ENCODE data around the gene NPLOC4.
A peak's percentile ranks its signal among the peaks of the same experiment; 100 is the strongest.

The NPLOC4 gene

GRCh38 chr17:81608082-81608481 lies 28.8 kb downstream of the NPLOC4 start:
- Histone ChIP-seq H3K4me2 (ENCODE audit: insufficient read depth, low read length, poor library complexity, severe bottlenecking) (no peak overlapping the region), H3K4me3 (ENCODE audit: low read length in 2 of 2) (no peak overlapping the region), H2BK120ac (ENCODE audit: low read depth, low read length) (no peak overlapping the region), H4K8ac (ENCODE audit: low read depth, low read length) (no peak overlapping the region), H3K27me3 (ENCODE audit: control insufficient read depth in 3 of 3, insufficient read depth in 3 of 3, low read depth in 1 of 3, low read length in 3 of 3) (no peaks in the 10 kb centered on the region), H2AK5ac (ENCODE audit: low read depth, low read length) (no peak overlapping the region), H3K4ac (ENCODE audit: low read length) (no peak overlapping the region), H2AFZ (ENCODE audit: low read length) (no peak overlapping the region), H3K14ac (ENCODE audit: low read length) (no peak overlapping the region), H3K23ac (ENCODE audit: low read depth, low read length, poor library complexity) (no peak overlapping the region), H3K9ac (ENCODE audit: low read depth, low read length, poor library complexity) (no peak overlapping the region), H3K9me3 (replicated peaks in 1 of 2; ENCODE audit: control insufficient read depth in 2 of 2, insufficient read depth in 1 of 2, low read depth in 1 of 2, low read length in 2 of 2) (no peaks in the 10 kb centered on the region), H2BK5ac (ENCODE audit: low read length) (no peak overlapping the region), H3K18ac (ENCODE audit: low read length) (no peak overlapping the region), H2BK12ac (ENCODE audit: low read length) (no peak overlapping the region), H3K79me1 (ENCODE audit: low read depth, low read length) (peaks cover 2% of the 10 kb centered on the region), H3K36me3 (replicated peaks in 1 of 2; ENCODE audit: control insufficient read depth in 2 of 2, insufficient read depth in 2 of 2, low read length in 2 of 2) (peaks cover 44 to 89% of the 10 kb centered on the region in 2 donors), H3K27ac (replicated peaks; ENCODE audit: low read length) (no peak overlapping the region), H4K91ac (ENCODE audit: low read depth, low read length, poor library complexity) (no peak overlapping the region), H2BK15ac (ENCODE audit: low read length) (no peak overlapping the region), H3K4me1 (ENCODE audit: control insufficient read depth in 2 of 2, insufficient read depth in 1 of 2, low read depth in 1 of 2, low read length in 2 of 2) (no peaks in the 10 kb centered on the region)
- no CpG with 5 or more reads among the region's 4 CpGs for WGBS, 2 donors (ENCODE audit: extremely low coverage in 2 of 2, insufficient read length in 2 of 2, insufficient replicate concordance in 1 of 2)
- no peak for DNase-seq (ENCODE audit: low spot score)

- peaks cover 40 to 89% of the 10 kb centered on the region in 2 donors for H3K36me3 ChIP-seq (replicated peaks in 1 of 2; ENCODE audit: control insufficient read depth in 2 of 2, insufficient read depth in 2 of 2, low read length in 2 of 2)
Observed at GRCh38 chr17:81607431-81607830, 29.5 kb downstream of the NPLOC4 start.

GRCh38 chr17:81603846-81604610 lies 32.9 kb downstream of the NPLOC4 start:
- no peak overlapping the region for H3K4me2 ChIP-seq (ENCODE audit: insufficient read depth, low read length, poor library complexity, severe bottlenecking)
- no peak overlapping the region for H3K9ac ChIP-seq (ENCODE audit: low read depth, low read length, poor library complexity)
- H2BK15ac ChIP-seq (ENCODE audit: low read length) = no peak overlapping the region
- no peak overlapping the region for H3K14ac ChIP-seq (ENCODE audit: low read length)
- no peak overlapping the region for H3K4ac ChIP-seq (ENCODE audit: low read length)
- H4K91ac ChIP-seq (ENCODE audit: low read depth, low read length, poor library complexity) = no peak overlapping the region
- H3K27ac ChIP-seq (replicated peaks; ENCODE audit: low read length) = no peak overlapping the region
- H3K9me3 ChIP-seq (replicated peaks in 1 of 2; ENCODE audit: control insufficient read depth in 2 of 2, insufficient read depth in 1 of 2, low read depth in 1 of 2, low read length in 2 of 2) = no peaks in the 10 kb centered on the region
- H4K8ac ChIP-seq (ENCODE audit: low read depth, low read length) = no peak overlapping the region
- H3K4me3 ChIP-seq (ENCODE audit: low read length in 2 of 2) = no peak overlapping the region
- no peaks in the 10 kb centered on the region for H3K27me3 ChIP-seq (ENCODE audit: control insufficient read depth in 3 of 3, insufficient read depth in 3 of 3, low read depth in 1 of 3, low read length in 3 of 3)
- peaks cover 2% of the 10 kb centered on the region for H3K79me1 ChIP-seq (ENCODE audit: low read depth, low read length)
- WGBS, 2 donors (ENCODE audit: extremely low coverage in 2 of 2, insufficient read length in 2 of 2, insufficient replicate concordance in 1 of 2) = no CpG with 5 or more reads among the region's 11 CpGs
- no peak overlapping the region for H2AFZ ChIP-seq (ENCODE audit: low read length)
- DNase-seq (ENCODE audit: low spot score) = no peak
- H3K36me3 ChIP-seq (replicated peaks in 1 of 2; ENCODE audit: control insufficient read depth in 2 of 2, insufficient read depth in 2 of 2, low read length in 2 of 2) = peaks cover 42 to 94% of the 10 kb centered on the region in 2 donors
- no peak overlapping the region for H2BK120ac ChIP-seq (ENCODE audit: low read depth, low read length)
- no peak overlapping the region for H2AK5ac ChIP-seq (ENCODE audit: low read depth, low read length)
- H3K18ac ChIP-seq (ENCODE audit: low read length) = no peak overlapping the region
- no peak overlapping the region for H3K23ac ChIP-seq (ENCODE audit: low read depth, low read length, poor library complexity)
- no peak overlapping the region for H2BK5ac ChIP-seq (ENCODE audit: low read length)
- no peak overlapping the region for H2BK12ac ChIP-seq (ENCODE audit: low read length)
- H3K4me1 ChIP-seq (ENCODE audit: control insufficient read depth in 2 of 2, insufficient read depth in 1 of 2, low read depth in 1 of 2, low read length in 2 of 2) = no peaks in the 10 kb centered on the region

More at GRCh38 chr17:81607431-81607830, 29.5 kb downstream of the NPLOC4 start:
- Histone ChIP-seq H3K79me1 (ENCODE audit: low read depth, low read length) (peaks cover 2% of the 10 kb centered on the region), H2BK12ac (ENCODE audit: low read length) (no peak overlapping the region), H3K9me3 (replicated peaks in 1 of 2; ENCODE audit: control insufficient read depth in 2 of 2, insufficient read depth in 1 of 2, low read depth in 1 of 2, low read length in 2 of 2) (no peaks in the 10 kb centered on the region), H3K18ac (ENCODE audit: low read length) (no peak overlapping the region), H3K4me2 (ENCODE audit: insufficient read depth, low read length, poor library complexity, severe bottlenecking) (no peak overlapping the region), H2AFZ (ENCODE audit: low read length) (no peak overlapping the region), H4K91ac (ENCODE audit: low read depth, low read length, poor library complexity) (no peak overlapping the region), H3K23ac (ENCODE audit: low read depth, low read length, poor library complexity) (no peak overlapping the region), H2BK5ac (ENCODE audit: low read length) (no peak overlapping the region), H3K4me3 (ENCODE audit: low read length in 2 of 2) (no peak overlapping the region), H3K14ac (ENCODE audit: low read length) (no peak overlapping the region), H3K4ac (ENCODE audit: low read length) (no peak overlapping the region), H2BK15ac (ENCODE audit: low read length) (no peak overlapping the region), H3K27ac (replicated peaks; ENCODE audit: low read length) (no peak overlapping the region), H3K27me3 (ENCODE audit: control insufficient read depth in 3 of 3, insufficient read depth in 3 of 3, low read depth in 1 of 3, low read length in 3 of 3) (no peaks in the 10 kb centered on the region), H3K4me1 (ENCODE audit: control insufficient read depth in 2 of 2, insufficient read depth in 1 of 2, low read depth in 1 of 2, low read length in 2 of 2) (no peaks in the 10 kb centered on the region), H3K9ac (ENCODE audit: low read depth, low read length, poor library complexity) (no peak overlapping the region), H2AK5ac (ENCODE audit: low read depth, low read length) (no peak overlapping the region), H2BK120ac (ENCODE audit: low read depth, low read length) (no peak overlapping the region), H4K8ac (ENCODE audit: low read depth, low read length) (no peak overlapping the region)
- DNase-seq (ENCODE audit: low spot score) = no peak
- WGBS, 2 donors (ENCODE audit: extremely low coverage in 2 of 2, insufficient read length in 2 of 2, insufficient replicate concordance in 1 of 2) = no CpG with 5 or more reads among the region's 6 CpGs

- Histone ChIP-seq H2AFZ (ENCODE audit: low read length) (no peak overlapping the region), H3K4me2 (ENCODE audit: insufficient read depth, low read length, poor library complexity, severe bottlenecking) (no peak overlapping the region), H3K9ac (ENCODE audit: low read depth, low read length, poor library complexity) (no peak overlapping the region), H3K4me3 (ENCODE audit: low read length in 2 of 2) (no peak overlapping the region), H3K79me1 (ENCODE audit: low read depth, low read length) (peaks cover 3% of the 10 kb centered on the region), H2BK12ac (ENCODE audit: low read length) (no peak overlapping the region), H3K14ac (ENCODE audit: low read length) (no peak overlapping the region), H3K4ac (ENCODE audit: low read length) (no peak overlapping the region), H2AK5ac (ENCODE audit: low read depth, low read length) (no peak overlapping the region), H2BK120ac (ENCODE audit: low read depth, low read length) (no peak overlapping the region), H4K8ac (ENCODE audit: low read depth, low read length) (no peak overlapping the region), H3K23ac (ENCODE audit: low read depth, low read length, poor library complexity) (no peak overlapping the region), H3K36me3 (replicated peaks in 1 of 2; ENCODE audit: control insufficient read depth in 2 of 2, insufficient read depth in 2 of 2, low read length in 2 of 2) (peaks cover 38 to 92% of the 10 kb centered on the region in 2 donors), H3K27me3 (ENCODE audit: control insufficient read depth in 3 of 3, insufficient read depth in 3 of 3, low read depth in 1 of 3, low read length in 3 of 3) (no peaks in the 10 kb centered on the region), H3K27ac (replicated peaks; ENCODE audit: low read length) (no peak overlapping the region), H3K9me3 (replicated peaks in 1 of 2; ENCODE audit: control insufficient read depth in 2 of 2, insufficient read depth in 1 of 2, low read depth in 1 of 2, low read length in 2 of 2) (no peaks in the 10 kb centered on the region), H3K4me1 (ENCODE audit: control insufficient read depth in 2 of 2, insufficient read depth in 1 of 2, low read depth in 1 of 2, low read length in 2 of 2) (no peaks in the 10 kb centered on the region), H2BK15ac (ENCODE audit: low read length) (no peak overlapping the region), H2BK5ac (ENCODE audit: low read length) (no peak overlapping the region), H3K18ac (ENCODE audit: low read length) (no peak overlapping the region), H4K91ac (ENCODE audit: low read depth, low read length, poor library complexity) (no peak overlapping the region)
- WGBS, 2 donors (ENCODE audit: extremely low coverage in 2 of 2, insufficient read length in 2 of 2, insufficient replicate concordance in 1 of 2) = no CpG with 5 or more reads among the region's 9 CpGs
- DNase-seq (ENCODE audit: low spot score) = peak; percentile 55
Observed at GRCh38 chr17:81601525-81602120, 35.3 kb downstream of the NPLOC4 start.
